ENCODE data around the gene PKP4.
"Not testable (repeated sequence)": the region's sequence is repeated elsewhere in the genome, so short reads cannot be mapped to it uniquely, and the experiment has no call there.

PKP4 gene, protein sequence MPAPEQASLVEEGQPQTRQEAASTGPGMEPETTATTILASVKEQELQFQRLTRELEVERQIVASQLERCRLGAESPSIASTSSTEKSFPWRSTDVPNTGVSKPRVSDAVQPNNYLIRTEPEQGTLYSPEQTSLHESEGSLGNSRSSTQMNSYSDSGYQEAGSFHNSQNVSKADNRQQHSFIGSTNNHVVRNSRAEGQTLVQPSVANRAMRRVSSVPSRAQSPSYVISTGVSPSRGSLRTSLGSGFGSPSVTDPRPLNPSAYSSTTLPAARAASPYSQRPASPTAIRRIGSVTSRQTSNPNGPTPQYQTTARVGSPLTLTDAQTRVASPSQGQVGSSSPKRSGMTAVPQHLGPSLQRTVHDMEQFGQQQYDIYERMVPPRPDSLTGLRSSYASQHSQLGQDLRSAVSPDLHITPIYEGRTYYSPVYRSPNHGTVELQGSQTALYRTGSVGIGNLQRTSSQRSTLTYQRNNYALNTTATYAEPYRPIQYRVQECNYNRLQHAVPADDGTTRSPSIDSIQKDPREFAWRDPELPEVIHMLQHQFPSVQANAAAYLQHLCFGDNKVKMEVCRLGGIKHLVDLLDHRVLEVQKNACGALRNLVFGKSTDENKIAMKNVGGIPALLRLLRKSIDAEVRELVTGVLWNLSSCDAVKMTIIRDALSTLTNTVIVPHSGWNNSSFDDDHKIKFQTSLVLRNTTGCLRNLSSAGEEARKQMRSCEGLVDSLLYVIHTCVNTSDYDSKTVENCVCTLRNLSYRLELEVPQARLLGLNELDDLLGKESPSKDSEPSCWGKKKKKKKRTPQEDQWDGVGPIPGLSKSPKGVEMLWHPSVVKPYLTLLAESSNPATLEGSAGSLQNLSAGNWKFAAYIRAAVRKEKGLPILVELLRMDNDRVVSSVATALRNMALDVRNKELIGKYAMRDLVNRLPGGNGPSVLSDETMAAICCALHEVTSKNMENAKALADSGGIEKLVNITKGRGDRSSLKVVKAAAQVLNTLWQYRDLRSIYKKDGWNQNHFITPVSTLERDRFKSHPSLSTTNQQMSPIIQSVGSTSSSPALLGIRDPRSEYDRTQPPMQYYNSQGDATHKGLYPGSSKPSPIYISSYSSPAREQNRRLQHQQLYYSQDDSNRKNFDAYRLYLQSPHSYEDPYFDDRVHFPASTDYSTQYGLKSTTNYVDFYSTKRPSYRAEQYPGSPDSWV

DNA sequence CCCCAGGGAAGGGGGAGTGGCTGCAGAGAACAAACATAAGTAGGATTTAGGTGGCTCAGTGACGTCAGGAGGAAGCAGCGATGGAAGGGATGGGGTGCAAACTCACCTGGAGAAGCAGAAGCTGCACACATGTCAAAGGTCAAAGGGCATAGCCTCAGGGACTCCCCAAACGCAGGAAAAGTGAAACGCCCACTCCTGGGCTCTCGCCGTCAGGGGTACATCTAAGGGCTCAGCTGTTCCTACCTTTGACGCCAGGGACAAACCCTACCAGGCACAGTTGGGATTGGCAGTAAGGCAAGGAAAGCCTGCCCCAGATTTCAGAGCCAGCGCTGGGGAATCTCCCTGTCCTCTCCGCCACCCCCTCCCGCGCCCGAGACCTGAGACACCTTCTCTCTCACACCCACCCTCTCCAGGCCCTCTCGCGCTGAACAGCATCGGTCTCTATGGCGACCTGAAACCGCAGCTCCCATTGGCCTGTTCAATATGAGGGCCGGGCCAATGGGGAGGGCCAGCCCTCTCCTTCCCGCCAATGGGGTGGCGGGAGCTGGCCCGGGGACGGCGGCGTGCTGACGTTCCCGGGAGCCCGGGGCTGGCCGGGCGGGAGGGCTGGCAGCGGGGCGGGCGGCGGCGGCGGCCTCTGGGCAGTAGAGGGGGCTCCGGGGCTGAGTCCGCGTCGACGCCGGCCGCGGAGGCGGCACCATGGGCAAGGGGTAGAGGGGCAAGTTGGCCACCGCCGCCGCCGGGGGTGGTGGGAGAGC lies at the start of gene PKP4, which contains the start of gene CCDC148:
PKP4 (plus strand) TSS at position 644 of the 758 bp plus-strand sequence. CDS start 76,233 bp downstream, outside the sequence.
CCDC148 (minus strand) TSS at position 445 of the 758 bp plus-strand sequence; CDS start at position 131, 314 bp downstream.
- DNase-seq = peak; percentile 93

DNA sequence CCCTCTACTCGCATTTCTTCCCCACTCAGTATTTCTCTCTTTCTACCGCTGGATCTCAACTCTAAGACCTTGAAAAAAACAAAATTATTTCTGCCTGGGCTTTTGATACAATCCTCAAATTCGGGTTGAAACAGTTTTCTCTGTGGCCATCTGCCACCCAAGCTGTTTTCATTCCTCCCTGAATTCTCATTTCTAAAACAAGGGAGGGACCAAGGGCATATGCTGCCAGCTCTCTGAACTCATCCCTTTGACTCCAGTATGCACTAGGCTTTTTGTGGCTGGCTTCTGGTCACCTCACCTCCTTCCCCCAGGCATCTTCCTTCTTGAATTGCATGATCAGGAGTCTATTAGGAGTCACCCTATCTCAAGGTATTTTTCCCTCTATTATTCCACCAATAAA lies 49.7 kb upstream of the PKP4 start:
- no peak for DNase-seq

DNA sequence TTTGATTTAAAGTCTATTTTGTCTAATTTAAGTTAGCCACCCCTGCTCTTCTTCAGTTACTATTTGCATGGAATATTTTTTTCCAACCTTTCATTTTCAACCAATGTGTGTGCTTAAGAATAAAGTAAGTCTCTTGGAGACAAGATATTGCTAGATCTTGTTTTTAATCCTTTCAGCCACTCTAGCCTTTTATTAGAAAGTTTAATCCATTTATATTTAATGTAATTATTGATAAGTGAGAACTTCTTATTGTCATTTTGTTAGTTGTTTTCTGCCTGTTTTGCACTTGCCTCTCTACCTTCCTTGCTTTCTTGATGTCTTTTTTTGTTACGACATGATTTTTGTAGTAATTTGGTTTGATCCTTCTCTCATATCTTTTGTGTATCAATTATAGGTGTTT lies 46.6 kb upstream of the PKP4 start:
- DNase-seq = no peak

DNA sequence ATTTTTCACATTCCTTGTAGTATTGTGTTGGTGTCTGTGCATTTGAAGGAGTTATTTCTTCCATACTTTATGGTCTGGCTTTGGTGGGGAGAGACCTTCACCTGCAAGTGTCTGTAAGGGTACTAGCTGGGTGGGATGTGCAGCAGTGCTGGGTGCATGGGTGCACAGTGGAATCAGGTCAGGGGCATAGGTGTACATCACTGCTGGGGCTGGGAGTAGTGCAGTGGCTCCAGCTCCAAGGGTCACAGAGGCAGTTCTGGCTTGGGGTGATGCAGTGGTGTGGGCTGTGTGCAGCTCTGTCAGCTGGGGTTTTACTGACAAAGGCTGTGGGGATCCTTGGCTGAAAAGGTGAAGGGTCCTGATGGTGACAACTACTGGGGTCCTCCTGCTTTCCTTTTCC lies 45.0 kb upstream of the PKP4 start:
- DNase-seq = no peak

DNA sequence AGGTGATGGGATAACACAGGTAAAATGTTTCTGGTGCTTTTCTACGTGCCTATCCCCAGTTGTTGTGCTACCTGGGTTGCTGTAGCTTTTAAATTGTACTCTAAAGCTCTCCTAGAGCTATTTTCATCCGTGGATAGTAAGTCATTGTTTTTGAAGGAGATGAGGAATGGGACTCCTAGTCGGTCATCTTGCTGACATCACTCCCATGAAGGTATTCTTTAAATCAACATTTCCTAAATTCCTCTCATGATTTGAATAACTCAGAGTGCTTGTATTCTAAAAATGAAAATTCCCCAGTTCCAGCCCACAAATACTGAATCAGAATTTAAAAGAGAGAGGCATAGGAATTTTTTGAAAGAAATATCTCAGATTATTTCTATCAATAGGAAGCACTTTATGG lies 44.5 kb upstream of the PKP4 start:
- DNase-seq = no peak

DNA sequence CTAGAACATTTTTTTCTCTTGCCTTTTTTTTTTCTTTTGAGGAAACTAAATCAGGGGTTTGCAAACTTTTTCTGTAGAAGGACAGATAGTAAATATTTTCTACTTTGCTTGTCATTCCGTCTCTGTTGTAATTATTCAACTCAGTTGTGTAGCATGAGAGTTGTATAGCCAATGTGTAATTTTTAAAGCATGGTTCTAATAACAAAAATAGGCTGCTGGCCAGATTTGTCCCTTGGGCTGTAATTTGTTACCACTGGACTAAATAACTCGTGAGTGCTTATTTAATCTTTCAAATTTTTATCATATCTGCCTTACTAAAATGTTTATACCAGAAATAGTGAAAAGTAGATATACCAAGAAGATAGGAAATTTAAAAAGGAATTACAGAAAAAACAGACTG lies 43.2 kb upstream of the PKP4 start:
- no peak for DNase-seq

DNA sequence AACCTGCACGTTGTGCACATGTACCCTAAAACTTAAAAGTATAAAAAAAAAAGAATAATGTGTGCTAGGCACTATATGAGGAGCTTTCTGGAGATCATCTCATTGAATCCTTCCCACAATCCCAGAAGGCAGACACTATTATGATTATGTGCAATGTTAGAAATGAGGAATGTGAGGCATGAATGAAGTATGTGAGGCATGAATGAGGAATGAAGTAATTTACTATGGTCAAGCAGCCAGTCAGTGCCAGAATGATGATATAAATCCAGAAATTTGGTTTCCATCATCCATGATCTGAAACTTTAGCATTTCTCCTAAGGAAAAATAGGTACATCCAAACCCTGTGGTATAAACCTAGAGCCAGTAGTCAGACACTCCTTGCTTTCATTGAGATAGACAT lies 42.2 kb upstream of the PKP4 start:
- no peak for DNase-seq

DNA sequence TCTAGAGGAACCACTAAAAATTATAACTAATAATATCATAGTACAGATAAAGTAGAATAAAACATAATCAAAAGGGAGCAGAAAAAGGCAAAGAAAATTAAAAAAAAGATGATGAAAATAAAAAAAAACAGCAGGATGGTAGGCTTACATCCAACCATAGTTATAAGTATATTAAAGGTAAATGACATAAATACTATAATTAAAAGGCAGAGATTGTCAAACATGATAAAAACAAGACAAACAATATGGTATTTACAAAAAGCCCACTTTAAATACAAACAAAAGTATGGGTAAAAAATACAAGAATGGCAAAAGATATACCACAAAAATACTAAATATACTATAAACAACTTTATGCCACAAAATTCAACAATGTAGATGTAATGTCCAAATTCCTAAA lies 24.6 kb upstream of the PKP4 start:
- DNase-seq = no peak

DNA sequence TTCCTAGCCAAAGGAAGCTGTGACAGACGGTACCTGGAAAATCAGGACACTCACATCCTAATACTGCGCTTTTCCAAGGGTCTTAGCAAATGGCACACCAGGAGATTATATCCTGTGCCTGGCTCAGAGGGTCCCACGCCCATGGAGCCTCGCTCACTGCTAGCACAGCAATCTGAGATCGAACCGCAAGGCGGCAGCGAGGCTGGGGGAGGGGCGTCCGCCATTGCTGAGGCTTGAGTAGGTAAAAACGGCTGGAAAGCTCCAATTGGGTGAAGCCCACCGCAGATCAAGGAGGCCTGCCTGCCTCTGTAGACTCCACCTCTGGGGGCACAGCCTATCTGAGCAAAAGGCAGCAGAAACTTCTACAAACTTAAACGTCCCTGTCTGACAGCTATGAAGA lies 23.0 kb upstream of the PKP4 start:
- DNase-seq = not testable (repeated sequence)

DNA sequence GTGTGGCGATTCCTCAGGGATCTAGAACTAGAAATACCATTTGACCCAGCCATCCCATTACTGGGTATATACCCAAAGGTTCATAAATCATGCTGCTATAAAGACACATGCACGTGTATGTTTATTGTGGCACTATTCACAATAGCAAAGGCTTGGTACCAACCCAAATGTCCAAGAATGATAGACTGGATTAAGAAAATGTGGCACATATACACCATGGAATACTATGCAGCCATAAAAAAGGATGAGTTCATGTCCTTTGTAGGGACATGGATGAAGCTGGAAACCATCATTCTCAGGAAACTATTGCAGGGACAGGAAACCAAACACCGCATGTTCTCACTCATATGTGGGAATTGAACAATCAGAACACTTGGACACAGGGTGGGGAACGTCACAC lies 17.7 kb upstream of the PKP4 start:
- DNase-seq = not testable (repeated sequence)

DNA sequence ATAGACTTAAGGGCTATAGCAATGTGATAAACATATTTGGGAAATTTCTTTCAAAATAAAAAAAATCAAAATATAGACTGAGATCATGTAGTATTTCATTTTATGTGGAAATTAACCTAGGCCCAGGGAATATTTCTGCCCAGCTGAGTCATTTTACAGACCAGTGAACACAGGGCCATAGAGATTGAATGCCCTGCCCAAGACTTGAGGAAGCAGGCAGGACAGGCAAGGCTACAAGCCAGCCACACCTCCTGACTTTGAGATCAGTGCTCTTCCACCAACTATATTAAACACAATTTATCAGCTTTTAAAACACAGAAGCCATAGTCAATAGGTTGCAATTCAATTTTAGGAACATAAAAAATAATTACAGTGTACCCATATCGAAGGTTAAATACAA lies 13.1 kb upstream of the PKP4 start:
- DNase-seq = no peak

DNA sequence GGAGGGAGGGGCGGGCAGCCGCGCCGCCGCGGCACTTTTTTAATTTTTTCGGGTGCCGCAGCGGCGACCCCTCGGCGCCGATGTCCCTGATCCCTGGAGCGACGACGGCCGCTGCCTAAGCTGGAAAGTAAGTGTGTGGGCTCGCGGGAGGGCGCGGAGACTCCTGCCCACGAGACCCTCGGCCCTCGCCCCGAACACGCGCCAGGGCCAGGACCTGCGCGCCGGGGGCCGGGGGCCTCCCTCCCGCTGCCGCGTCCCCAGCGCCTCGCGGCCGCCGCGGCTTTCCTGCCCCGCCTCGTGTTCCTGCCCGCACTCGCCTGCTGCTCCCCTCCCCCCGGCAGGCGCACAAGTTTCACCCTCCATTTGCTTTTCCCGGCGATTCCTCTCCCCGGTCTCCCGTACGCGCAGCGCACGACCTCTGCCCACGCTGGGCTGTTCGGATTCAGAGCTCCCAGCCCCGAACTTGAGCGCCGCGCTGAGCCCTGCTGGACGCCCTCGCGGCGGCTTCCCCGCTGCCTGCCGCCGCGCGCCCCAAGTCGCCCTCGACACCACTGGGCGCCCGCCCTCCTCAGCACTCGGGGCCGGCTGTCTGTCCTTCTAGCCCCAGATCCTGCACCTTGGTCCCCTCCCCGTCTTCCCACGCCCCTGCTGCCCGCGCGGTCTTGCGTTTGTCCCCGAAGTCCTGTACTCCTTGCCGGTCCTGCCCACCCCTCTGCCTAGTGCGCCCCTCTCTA lies 507 bp downstream of the PKP4 start:
- DNase-seq = peak; percentile 55

DNA sequence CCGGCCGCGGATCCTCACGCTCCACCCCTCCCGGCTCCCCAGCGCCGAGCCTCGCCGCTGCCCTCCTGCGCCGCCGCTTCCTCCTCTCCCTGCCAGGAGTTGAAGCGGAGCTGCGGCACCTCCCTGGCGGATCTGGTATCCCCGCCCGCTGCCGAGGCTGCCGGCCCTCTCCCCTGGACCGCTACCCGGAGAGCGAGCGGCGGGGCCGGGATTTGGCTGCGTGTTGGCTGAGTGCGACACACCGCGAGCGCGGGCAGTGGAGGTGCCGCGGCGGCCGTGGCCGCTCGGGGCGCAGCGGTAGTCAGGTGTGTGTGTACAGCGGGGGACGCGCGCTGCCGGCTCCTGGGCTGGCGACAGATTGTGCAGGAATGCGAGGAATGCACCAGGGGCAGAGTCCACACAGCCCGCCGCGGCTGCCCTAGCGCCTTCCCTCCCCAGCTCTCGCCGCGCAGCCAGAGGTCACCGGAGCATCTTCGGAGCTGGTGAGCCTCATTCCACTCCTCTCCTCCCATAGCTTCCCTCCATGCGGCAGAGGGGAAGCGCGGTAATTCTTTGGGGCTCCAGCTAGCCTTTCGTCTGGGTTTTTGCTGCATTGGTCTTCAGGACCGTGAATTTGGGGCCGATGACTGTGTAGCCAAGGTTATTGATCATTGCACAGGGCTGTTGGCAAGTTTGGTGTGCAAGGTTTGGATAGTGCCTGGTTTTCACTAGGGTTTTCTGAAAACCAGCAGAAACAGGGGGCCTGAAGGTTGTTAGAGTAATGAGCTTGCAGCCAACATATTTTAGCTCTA lies 1.3 kb downstream of the PKP4 start:
- DNase-seq = peak; percentile 63

DNA sequence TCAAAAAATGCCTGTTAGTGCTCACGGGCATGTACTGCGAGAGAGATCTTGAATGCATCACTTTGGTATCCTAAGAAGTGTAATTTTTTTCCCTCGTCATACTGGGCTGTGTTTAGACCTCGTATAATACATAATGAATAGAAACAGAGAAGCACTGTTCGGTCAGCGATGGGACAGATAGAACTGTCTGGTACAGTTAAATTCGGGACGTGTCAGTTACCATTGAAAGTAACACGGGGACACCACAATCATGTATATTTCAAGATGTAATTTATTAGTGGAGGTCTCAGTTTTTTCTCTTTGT lies 1.8 kb downstream of the PKP4 start:
- DNase-seq = no peak

DNA sequence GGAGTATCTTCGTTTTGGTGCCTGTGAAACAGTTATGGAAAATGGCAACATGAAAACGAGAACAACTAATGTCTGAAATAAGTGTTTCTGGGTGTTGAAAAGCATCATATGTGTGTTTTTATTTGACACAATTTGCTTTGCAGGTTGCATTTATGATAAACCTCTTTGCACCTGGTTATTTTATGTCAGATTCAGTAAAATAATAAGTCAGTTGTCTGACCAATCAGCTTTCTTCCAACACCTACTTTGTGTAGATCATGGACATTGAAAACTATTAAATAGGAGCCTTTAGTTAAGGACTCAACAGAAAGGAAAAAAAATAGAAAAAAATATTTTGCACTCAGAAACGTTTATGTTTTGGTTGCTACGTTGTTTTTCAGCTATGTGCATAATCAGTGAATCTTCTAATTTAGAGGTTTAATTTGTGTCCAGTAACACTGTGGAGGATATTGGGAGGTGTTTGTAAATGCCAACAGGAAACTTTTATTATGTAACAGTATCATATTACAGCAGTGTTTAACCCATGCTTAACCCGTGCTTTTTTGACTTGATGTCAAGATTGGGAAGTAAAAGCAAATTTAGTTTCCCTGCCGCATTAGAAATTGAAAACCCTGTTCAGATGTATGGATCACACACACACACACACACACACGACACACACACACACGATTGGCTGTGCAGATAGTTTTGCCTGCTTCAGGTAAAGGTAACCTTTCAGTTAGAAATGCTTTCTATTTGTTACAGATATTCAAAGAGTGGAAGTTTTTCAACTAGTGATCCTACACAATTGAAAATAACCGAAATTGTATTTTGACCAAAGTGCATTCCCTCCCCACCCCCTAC lies 2.6 kb downstream of the PKP4 start:
- DNase-seq = no peak

DNA sequence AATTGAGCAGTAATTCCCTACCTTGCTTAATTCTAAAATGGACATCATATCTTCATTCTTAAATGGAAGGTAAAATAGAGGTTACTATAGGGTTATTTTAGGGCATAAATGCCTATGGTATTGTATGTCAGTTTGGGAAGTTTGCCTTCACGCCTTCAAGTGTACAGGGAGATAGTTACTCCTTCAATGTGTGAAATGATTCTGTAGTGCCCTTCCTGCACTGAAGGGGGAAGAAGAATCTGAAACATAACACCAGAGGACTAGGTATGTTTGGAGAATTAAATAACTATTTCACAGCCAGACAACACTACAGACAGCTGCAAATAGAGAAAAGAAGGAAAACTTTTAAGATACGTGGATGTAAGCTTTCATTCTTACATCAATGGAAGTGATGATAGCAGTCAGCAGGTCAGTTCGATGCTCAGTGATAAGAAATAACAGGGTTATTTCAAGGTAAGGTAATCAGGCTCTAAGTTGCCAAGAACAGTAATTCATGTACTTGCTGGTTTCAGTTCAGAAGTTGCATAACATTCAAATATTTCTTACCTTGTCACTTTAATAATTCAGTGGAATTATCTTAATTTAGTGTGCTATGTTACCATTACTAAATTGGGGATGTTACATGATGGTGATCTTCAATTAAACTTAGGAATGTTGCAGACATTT lies 4.0 kb downstream of the PKP4 start:
- no peak for DNase-seq

DNA sequence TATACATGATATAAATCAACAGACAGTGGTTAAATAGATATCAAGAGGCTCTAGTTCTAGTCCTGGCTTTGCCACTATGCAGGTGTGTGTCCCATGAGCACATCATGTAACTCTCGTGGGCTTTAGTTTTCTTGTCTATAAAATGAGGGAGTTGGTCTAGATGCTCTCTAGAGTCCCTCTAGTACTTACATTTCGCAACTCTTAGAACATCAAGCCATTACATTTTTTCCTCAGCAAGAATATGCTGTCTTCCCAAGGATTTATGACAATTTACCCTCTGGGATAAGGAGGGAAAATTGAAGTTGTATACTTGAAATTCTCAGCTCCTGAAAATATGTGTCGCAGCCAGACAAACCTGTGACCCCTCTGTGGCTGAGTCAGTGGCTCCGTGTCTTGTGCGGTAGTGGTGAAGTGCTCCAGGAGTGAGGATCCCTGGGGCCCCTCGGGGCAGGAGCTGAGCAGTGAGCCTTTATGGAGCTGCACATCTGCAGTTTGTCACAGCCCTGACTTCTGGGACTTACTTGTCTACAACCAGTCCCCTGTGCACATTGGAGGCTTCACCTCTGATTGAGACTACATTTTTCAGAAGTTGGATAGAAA lies 6.8 kb downstream of the PKP4 start:
- no peak for DNase-seq

DNA sequence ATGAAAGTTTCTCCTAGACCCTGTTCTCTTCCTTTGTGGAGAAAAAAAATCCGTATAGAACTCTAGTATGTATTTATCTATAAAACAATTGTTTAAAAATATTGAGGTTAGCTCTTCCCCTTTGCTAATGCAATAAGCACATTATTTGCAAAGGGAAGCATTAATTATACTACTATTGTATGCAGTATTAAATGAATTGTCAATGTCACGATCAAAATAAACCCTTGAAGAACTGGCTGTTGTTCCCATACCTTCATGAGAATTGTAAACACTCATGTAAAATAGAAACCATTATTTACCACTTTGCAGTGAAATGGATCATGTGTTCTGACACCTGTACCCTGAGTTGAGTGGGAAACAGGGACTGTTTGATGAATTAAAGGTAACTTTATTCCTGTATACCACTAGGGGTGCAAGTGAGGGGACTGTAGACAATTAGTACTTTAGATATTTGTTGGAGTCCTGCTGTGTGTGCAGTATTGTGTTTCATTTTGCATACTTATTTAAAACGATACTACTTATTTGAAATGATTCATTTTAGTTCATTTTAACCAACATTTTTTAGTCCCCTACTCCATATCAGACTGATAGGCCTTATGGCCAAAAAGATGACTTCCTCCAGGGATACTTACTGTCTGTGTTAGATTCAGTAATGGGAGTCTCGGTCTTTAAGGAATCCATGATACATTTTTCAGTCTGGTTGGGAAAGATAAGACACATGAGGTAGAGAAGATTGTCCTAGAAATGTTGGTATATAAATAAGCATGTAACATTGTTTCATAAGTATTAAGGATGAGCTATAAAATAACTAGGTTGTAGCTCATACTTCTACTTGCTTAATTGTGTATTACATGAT lies 7.9 kb downstream of the PKP4 start:
- peak; percentile 45 for DNase-seq
